C4-2B (cell line): ENCODE measurements around the gene CLDN11.
A peak's percentile ranks its signal among the peaks of the same experiment; 100 is the strongest.

ENCODE experiments used
- H3K27ac ChIP-seq: fragments of 450-650 bp; 2 replicates; pipeline ENCODE4 v1.5.1; 2017
- ZFX ChIP-seq: fragments of 450-650 bp; IDR thresholded peaks from 2 replicates; pipeline ENCODE4 v1.6.1; 2017
- TF ChIP-seq, protein P1 (sequence below): fragments of 450-650 bp; conservative IDR thresholded peaks from 2 replicates; pipeline ENCODE4 v1.5.1; 2017; ENCODE audit warnings: mild to moderate bottlenecking

CLDN11 gene

DNA sequence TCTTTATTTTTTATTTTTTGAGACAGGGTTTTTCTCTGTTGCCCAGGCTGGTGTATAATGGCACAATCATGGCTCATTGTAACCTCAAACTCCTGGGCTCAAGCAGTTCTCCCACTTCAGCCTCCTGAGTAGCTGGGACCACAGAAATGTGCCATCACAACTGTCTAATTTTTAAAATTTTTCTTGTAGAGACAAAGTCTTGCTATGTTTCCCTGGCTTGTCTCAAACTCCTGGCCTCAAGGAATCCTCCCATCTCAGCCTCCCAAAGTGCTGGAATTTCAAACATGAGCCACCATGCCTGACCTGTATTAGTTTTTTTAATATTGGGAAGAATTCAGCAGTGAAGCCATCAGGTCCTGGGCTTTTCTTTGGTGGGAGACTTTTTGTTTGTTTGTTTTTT lies 13.6 kb upstream of the CLDN11 start:
- no peak overlapping the region for H3K27ac ChIP-seq
- TF ChIP-seq, protein P1, sequence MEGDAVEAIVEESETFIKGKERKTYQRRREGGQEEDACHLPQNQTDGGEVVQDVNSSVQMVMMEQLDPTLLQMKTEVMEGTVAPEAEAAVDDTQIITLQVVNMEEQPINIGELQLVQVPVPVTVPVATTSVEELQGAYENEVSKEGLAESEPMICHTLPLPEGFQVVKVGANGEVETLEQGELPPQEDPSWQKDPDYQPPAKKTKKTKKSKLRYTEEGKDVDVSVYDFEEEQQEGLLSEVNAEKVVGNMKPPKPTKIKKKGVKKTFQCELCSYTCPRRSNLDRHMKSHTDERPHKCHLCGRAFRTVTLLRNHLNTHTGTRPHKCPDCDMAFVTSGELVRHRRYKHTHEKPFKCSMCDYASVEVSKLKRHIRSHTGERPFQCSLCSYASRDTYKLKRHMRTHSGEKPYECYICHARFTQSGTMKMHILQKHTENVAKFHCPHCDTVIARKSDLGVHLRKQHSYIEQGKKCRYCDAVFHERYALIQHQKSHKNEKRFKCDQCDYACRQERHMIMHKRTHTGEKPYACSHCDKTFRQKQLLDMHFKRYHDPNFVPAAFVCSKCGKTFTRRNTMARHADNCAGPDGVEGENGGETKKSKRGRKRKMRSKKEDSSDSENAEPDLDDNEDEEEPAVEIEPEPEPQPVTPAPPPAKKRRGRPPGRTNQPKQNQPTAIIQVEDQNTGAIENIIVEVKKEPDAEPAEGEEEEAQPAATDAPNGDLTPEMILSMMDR = no peak
- no peak for TF ChIP-seq ZFX

GRCh38 chr3:170410428-170411029 lies 8.1 kb upstream of the CLDN11 start:
- TF ChIP-seq ZFX = no peak
- TF ChIP-seq, protein P1 = peak; percentile 89
- no peak overlapping the region for H3K27ac ChIP-seq

- no peak overlapping the region for H3K27ac ChIP-seq
- TF ChIP-seq ZFX = no peak
- TF ChIP-seq, protein P1 = no peak
Measured at GRCh38 chr3:170413291-170413690, 5.4 kb upstream of the CLDN11 start.

GRCh38 chr3:170414202-170414663 lies 4.4 kb upstream of the CLDN11 start:
- H3K27ac ChIP-seq = no peak overlapping the region
- no peak for TF ChIP-seq ZFX
- TF ChIP-seq, protein P1 = peak; percentile 100

GRCh38 chr3:170417090-170417489 lies 1.6 kb upstream of the CLDN11 start:
- no peak overlapping the region for H3K27ac ChIP-seq
- TF ChIP-seq, protein P1 = no peak
- TF ChIP-seq ZFX = no peak

DNA sequence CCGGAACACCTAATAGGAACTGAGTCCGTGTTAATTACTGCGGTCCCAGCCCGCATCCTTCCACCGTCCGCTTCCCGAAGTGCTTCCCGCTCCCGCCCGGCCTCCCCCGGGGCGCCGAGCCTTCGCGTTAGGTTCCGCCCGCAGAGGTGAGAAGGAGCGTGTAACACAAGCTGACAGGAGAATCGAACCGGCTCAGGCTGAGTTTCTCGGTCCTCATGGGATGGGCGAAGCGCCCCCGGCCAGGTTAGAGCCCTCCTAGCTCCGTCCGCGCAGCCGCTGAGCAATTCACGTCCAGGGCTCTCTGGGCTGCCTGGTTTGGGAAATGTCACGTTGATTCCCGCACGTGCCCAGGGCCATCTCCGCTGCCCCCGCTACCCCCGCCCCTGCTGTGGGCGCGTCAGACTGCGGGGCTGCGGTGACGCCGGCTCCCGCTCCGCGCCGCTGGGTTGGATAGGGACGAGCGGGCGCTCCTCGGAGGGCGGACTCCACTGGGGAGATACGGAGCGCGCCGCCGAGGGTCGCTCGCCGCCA lies 954 bp downstream of the CLDN11 start:
- no peak overlapping the region for H3K27ac ChIP-seq

DNA sequence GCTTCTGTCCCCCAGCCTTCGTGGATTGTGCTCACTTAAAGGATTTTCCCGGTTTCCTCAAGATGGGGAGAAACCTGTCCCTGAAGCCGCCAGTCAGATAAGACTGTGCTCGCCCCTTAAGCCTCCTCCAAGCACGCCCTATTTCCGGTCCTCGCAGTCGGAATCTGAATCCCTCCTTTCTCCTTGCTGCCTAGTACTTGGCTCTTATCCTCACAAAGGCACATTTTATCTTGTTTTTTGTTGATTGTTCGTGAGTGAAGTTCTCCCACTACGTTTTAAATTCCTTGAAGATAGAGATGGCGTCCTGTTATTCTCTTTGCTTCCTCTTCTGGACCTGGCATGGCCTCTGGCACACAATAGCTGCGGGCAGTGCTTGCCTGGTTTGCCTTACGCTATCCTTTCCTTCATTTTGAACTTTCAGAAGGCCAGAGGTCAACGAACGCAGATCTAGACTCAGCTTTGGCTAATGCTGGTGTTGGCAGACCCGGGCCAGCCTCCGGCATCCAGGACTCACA lies 1.7 kb downstream of the CLDN11 start:
- TF ChIP-seq ZFX = no peak
- TF ChIP-seq, protein P1 = no peak
- H3K27ac ChIP-seq = no peak overlapping the region

More for the DNA sequence above, 954 bp downstream of the CLDN11 start:
- TF ChIP-seq, protein P1 = no peak
- TF ChIP-seq ZFX = no peak
